Spleen (tissue), 7 donors: ENCODE results near the gene NOXA1.

Source experiments
- CTCF ChIP-seq, 11 experiments: fragments of 200-600 bp in 7 of 11; fragments of 450-650 bp in 4 of 11; sonication (generic) in 4 of 11; IDR thresholded peaks in 8 of 11; conservative IDR thresholded peaks in 3 of 11; 1 replicate in 7 of 11; 2 replicates in 4 of 11; pipeline versions ENCODE4 v1.4.0 to v1.8.0; 2016 to 2021; ENCODE audit warnings: antibody characterized with exemption in 11 of 11, inconsistent platforms in 4 of 11, mild to moderate bottlenecking in 1 of 11
- POLR2AphosphoS5 ChIP-seq, 3 donors: sonication (generic); formaldehyde crosslinking; IDR thresholded peaks; one replicate each; pipeline ENCODE4 v1.5.1; 2017; ENCODE audit warnings: antibody characterized with exemption in 3 of 3
- donor health status: DM: no; HTN: no; CAD: no; lungs with moderate emphysema.
- donor health status: DM: no; HTN: no; CAD: no.
- donor health status: DM: no; HTN: no; CAD: no.

GRCh38 chr9:137429974-137430722 is 7.0 kb downstream of the NOXA1 start:
- TF ChIP-seq POLR2AphosphoS5 (IDR thresholded peaks at IDR 0.05), result peak in 1 of 3 donors; percentile 30
- no peak for TF ChIP-seq CTCF (IDR thresholded peaks at IDR 0.05 in 8 of 11, conservative IDR thresholded peaks at IDR 0.05 in 3 of 11)
